ENCODE results near the gene BARX1. TPM values are rescaled to one million over a fixed set of nuclear protein-coding genes. Genes with fewer than 3 reads are reported as not detected.
"Not testable (repeated sequence)": the region's sequence is repeated elsewhere in the genome, so short reads cannot be mapped to it uniquely, and the experiment has no call there.

Gene BARX1
- total RNA-seq, 2 experiments from 2014 or later = 1.8 to 1.9 TPM

- no peak for ATAC-seq
- Mint-ChIP-seq H3K27me3 (peaks cover 17% of the 10 kb centered on the region), H3K4me1 (no peaks in the 10 kb centered on the region), H3K36me3 (ENCODE audit: low read depth) (no peaks in the 10 kb centered on the region), H3K4me3 (no peak overlapping the region), H3K27ac (no peak overlapping the region), H3K9me3 (ENCODE audit: low read depth) (no peaks in the 10 kb centered on the region)
- ChIA-PET CTCF (no interaction called here), POLR2A (no interaction called here)
- intact Hi-C loops (cut with DNase I, micrococcal nuclease) = no loop called here
- no peak for DNase-seq
These were observed 24.6 kb upstream of the BARX1 start for GRCh38 chr9:93979721-93980120.

GRCh38 chr9:93978551-93978950, 23.4 kb upstream of the BARX1 start:
- DNase-seq (no peak), ATAC-seq (no peak)
- CTCF ChIA-PET = no interaction called here
- H3K4me1 Mint-ChIP-seq = no peaks in the 10 kb centered on the region
- H3K27me3 Mint-ChIP-seq = peaks cover 17% of the 10 kb centered on the region
- intact Hi-C loops (cut with DNase I, micrococcal nuclease) = no loop called here
- no peaks in the 10 kb centered on the region for H3K36me3 Mint-ChIP-seq (ENCODE audit: low read depth)
- H3K9me3 Mint-ChIP-seq (ENCODE audit: low read depth) = no peaks in the 10 kb centered on the region
- POLR2A ChIA-PET = no interaction called here
- H3K4me3 Mint-ChIP-seq = no peak overlapping the region
- H3K27ac Mint-ChIP-seq = peak overlapping the region; percentile 23

GRCh38 chr9:93976973-93977372, 21.8 kb upstream of the BARX1 start:
- ChIA-PET CTCF (interaction anchor here (1.1 kb wide), 1 partner anchor 17 kb away, joined by 3 read pairs; no protein-coding TSS in a partner anchor), POLR2A (interaction anchor here (0.6 kb wide), 1 partner anchor 192 kb away, joined by 4 read pairs; no protein-coding TSS in a partner anchor)
- peaks cover 11% of the 10 kb centered on the region for H3K27me3 Mint-ChIP-seq
- no peaks in the 10 kb centered on the region for H3K9me3 Mint-ChIP-seq (ENCODE audit: low read depth)
- no peaks in the 10 kb centered on the region for H3K4me1 Mint-ChIP-seq
- ATAC-seq = no peak
- no peaks in the 10 kb centered on the region for H3K36me3 Mint-ChIP-seq (ENCODE audit: low read depth)
- DNase-seq = no peak
- H3K4me3 Mint-ChIP-seq = no peak overlapping the region
- intact Hi-C loops (cut with DNase I, micrococcal nuclease) = no loop called here
- no peak overlapping the region for H3K27ac Mint-ChIP-seq

GRCh38 chr9:93976081-93976480, 20.9 kb upstream of the BARX1 start:
- intact Hi-C loops (cut with DNase I, micrococcal nuclease) = no loop called here
- ChIA-PET POLR2A (no interaction called here), CTCF (no interaction called here)
- H3K36me3 Mint-ChIP-seq (ENCODE audit: low read depth) = no peaks in the 10 kb centered on the region
- no peaks in the 10 kb centered on the region for H3K4me1 Mint-ChIP-seq
- peaks cover 7% of the 10 kb centered on the region for H3K27me3 Mint-ChIP-seq
- no peak overlapping the region for H3K4me3 Mint-ChIP-seq
- H3K27ac Mint-ChIP-seq = no peak overlapping the region
- H3K9me3 Mint-ChIP-seq (ENCODE audit: low read depth) = no peaks in the 10 kb centered on the region
- DNase-seq (no peak), ATAC-seq (no peak)

GRCh38 chr9:93975262-93975661, 20.1 kb upstream of the BARX1 start:
- intact Hi-C loops (cut with DNase I, micrococcal nuclease) = no loop called here
- no peaks in the 10 kb centered on the region for H3K36me3 Mint-ChIP-seq (ENCODE audit: low read depth)
- no peak overlapping the region for H3K4me3 Mint-ChIP-seq
- ChIA-PET CTCF (no interaction called here), POLR2A (no interaction called here)
- H3K4me1 Mint-ChIP-seq = no peaks in the 10 kb centered on the region
- no peak for DNase-seq
- no peak overlapping the region for H3K27ac Mint-ChIP-seq
- H3K27me3 Mint-ChIP-seq = peaks cover 7% of the 10 kb centered on the region
- no peaks in the 10 kb centered on the region for H3K9me3 Mint-ChIP-seq (ENCODE audit: low read depth)
- no peak for ATAC-seq

- H3K9me3 Mint-ChIP-seq (ENCODE audit: low read depth) = no peaks in the 10 kb centered on the region
- H3K27ac Mint-ChIP-seq = no peak overlapping the region
- no peaks in the 10 kb centered on the region for H3K36me3 Mint-ChIP-seq (ENCODE audit: low read depth)
- no peak overlapping the region for H3K4me3 Mint-ChIP-seq
- CTCF ChIA-PET = no interaction called here
- H3K4me1 Mint-ChIP-seq = no peaks in the 10 kb centered on the region
- ATAC-seq = no peak
- no peak for DNase-seq
- intact Hi-C loops (cut with DNase I, micrococcal nuclease) = no loop called here
- H3K27me3 Mint-ChIP-seq = peaks cover 7% of the 10 kb centered on the region
- POLR2A ChIA-PET = no interaction called here
These were observed 19.0 kb upstream of the BARX1 start for GRCh38 chr9:93974151-93974550.

- POLR2A ChIA-PET, ATAC-seq: not testable (repeated sequence)
These were observed 17.5 kb upstream of the BARX1 start for GRCh38 chr9:93972655-93973054.

GRCh38 chr9:93969328-93969661, 14.1 kb upstream of the BARX1 start:
- ChIA-PET POLR2A (no interaction called here), CTCF (no interaction called here)
- Mint-ChIP-seq H3K9me3 (ENCODE audit: low read depth) (no peaks in the 10 kb centered on the region), H3K4me3 (no peak overlapping the region), H3K4me1 (no peaks in the 10 kb centered on the region), H3K36me3 (ENCODE audit: low read depth) (no peaks in the 10 kb centered on the region), H3K27me3 (peaks cover 10% of the 10 kb centered on the region), H3K27ac (no peak overlapping the region)
- DNase-seq (no peak), ATAC-seq (no peak)
- intact Hi-C loops (cut with DNase I, micrococcal nuclease) = no loop called here

More at GRCh38 chr9:93972655-93973054, 17.5 kb upstream of the BARX1 start:
- H3K36me3 Mint-ChIP-seq (ENCODE audit: low read depth); H3K4me1 Mint-ChIP-seq; H3K9me3 Mint-ChIP-seq (ENCODE audit: low read depth); H3K27me3 Mint-ChIP-seq; H3K4me3 Mint-ChIP-seq; intact Hi-C loops (cut with DNase I, micrococcal nuclease); H3K27ac Mint-ChIP-seq; DNase-seq: not testable (repeated sequence)
- CTCF ChIA-PET = interaction anchor here (0.6 kb wide), 1 partner anchor 144 kb away, joined by 3 read pairs; no protein-coding TSS in a partner anchor

GRCh38 chr9:93968451-93969327, 13.5 kb upstream of the BARX1 start:
- no peak for ATAC-seq
- H3K27me3 Mint-ChIP-seq = peaks cover 10% of the 10 kb centered on the region
- no peak overlapping the region for H3K4me3 Mint-ChIP-seq
- no peaks in the 10 kb centered on the region for H3K9me3 Mint-ChIP-seq (ENCODE audit: low read depth)
- H3K4me1 Mint-ChIP-seq = no peaks in the 10 kb centered on the region
- H3K27ac Mint-ChIP-seq = no peak overlapping the region
- intact Hi-C loops (cut with DNase I, micrococcal nuclease) = no loop called here
- POLR2A ChIA-PET = interaction anchor here (0.5 kb wide), 1 partner anchor 1922 kb away, joined by 3 read pairs; no protein-coding TSS in a partner anchor
- no peaks in the 10 kb centered on the region for H3K36me3 Mint-ChIP-seq (ENCODE audit: low read depth)
- no peak for DNase-seq
- CTCF ChIA-PET = no interaction called here

- Mint-ChIP-seq H3K4me1 (peaks cover 11% of the 10 kb centered on the region), H3K27ac (no peak overlapping the region), H3K9me3 (ENCODE audit: low read depth) (no peaks in the 10 kb centered on the region), H3K36me3 (ENCODE audit: low read depth) (no peaks in the 10 kb centered on the region), H3K27me3 (peaks cover 13% of the 10 kb centered on the region), H3K4me3 (no peak overlapping the region)
- intact Hi-C loops (cut with DNase I, micrococcal nuclease) = no loop called here
- DNase-seq = no peak
- CTCF ChIA-PET = no interaction called here
- POLR2A ChIA-PET = no interaction called here
- no peak for ATAC-seq
These were observed 12.1 kb upstream of the BARX1 start for GRCh38 chr9:93967020-93967803.

GRCh38 chr9:93965830-93966577, 10.8 kb upstream of the BARX1 start:
- ChIA-PET POLR2A (interaction anchor here (0.7 kb wide), 1 partner anchor 50 kb away, joined by 3 read pairs; no protein-coding TSS in a partner anchor), CTCF (interaction anchor here (0.6 kb wide), 1 partner anchor 23 kb away, joined by 3 read pairs; no protein-coding TSS in a partner anchor)
- intact Hi-C loops (cut with DNase I, micrococcal nuclease) = no loop called here
- no peak for DNase-seq
- H3K27ac Mint-ChIP-seq = no peak overlapping the region
- peaks cover 11% of the 10 kb centered on the region for H3K4me1 Mint-ChIP-seq
- peaks cover 20% of the 10 kb centered on the region for H3K27me3 Mint-ChIP-seq
- no peak overlapping the region for H3K4me3 Mint-ChIP-seq
- H3K9me3 Mint-ChIP-seq (ENCODE audit: low read depth) = no peaks in the 10 kb centered on the region
- no peak for ATAC-seq
- no peaks in the 10 kb centered on the region for H3K36me3 Mint-ChIP-seq (ENCODE audit: low read depth)
